ENCODE results near the gene REPS1.

Gene REPS1, protein sequence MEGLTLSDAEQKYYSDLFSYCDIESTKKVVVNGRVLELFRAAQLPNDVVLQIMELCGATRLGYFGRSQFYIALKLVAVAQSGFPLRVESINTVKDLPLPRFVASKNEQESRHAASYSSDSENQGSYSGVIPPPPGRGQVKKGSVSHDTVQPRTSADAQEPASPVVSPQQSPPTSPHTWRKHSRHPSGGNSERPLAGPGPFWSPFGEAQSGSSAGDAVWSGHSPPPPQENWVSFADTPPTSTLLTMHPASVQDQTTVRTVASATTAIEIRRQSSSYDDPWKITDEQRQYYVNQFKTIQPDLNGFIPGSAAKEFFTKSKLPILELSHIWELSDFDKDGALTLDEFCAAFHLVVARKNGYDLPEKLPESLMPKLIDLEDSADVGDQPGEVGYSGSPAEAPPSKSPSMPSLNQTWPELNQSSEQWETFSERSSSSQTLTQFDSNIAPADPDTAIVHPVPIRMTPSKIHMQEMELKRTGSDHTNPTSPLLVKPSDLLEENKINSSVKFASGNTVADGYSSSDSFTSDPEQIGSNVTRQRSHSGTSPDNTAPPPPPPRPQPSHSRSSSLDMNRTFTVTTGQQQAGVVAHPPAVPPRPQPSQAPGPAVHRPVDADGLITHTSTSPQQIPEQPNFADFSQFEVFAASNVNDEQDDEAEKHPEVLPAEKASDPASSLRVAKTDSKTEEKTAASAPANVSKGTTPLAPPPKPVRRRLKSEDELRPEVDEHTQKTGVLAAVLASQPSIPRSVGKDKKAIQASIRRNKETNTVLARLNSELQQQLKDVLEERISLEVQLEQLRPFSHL

DNA sequence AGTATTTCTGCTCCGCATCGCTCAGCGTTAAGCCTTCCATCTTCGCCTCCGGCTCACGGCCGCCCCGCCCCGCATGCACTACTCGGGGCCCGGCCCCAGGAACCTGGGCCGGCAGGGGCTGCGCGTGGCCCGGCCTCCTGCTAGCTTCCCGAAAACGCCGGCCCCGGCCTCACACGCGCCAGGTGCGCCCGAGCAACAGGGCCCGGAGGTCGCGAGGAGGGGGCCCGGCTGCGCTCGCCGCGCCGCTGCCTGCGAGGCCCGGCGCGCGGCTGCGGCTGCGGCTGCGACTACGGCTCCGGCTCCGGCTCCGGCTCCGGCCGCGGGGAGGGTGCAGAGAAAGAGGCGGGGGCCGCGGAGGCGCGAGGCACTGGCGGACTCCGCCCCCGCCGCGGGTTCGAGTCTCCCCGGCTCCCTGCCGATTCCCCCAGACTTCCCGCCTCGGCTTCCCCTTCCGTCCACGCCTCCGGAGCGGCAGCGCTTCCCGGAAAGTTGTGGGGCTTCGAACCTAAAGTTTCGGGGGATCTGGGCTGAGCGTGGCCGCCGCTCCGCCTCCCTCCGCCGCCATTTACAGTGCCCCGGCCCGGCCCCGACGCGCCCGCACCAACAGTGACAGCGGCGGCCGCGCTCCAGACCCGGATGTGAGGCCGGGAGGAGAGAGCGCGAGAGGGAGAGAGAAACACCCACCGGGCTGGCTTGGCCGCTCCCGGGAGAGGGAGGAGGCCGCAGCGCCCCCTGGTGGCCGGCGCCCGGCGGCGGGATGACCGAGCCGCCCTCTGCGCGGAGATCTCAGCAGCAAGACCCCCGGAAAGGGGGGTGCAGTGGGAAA, at the start of gene REPS1:
Gene REPS1, minus strand, starts transcription at position 611 of the 826 bp plus-strand sequence. Its CDS starts 571 bp downstream, at position 40.
- TF ChIP-seq, protein P1, sequence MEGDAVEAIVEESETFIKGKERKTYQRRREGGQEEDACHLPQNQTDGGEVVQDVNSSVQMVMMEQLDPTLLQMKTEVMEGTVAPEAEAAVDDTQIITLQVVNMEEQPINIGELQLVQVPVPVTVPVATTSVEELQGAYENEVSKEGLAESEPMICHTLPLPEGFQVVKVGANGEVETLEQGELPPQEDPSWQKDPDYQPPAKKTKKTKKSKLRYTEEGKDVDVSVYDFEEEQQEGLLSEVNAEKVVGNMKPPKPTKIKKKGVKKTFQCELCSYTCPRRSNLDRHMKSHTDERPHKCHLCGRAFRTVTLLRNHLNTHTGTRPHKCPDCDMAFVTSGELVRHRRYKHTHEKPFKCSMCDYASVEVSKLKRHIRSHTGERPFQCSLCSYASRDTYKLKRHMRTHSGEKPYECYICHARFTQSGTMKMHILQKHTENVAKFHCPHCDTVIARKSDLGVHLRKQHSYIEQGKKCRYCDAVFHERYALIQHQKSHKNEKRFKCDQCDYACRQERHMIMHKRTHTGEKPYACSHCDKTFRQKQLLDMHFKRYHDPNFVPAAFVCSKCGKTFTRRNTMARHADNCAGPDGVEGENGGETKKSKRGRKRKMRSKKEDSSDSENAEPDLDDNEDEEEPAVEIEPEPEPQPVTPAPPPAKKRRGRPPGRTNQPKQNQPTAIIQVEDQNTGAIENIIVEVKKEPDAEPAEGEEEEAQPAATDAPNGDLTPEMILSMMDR (conservative IDR thresholded peaks at IDR 0.05; ENCODE audit: low read depth) = peak; percentile 92
- ChIA-PET POLR2A (ENCODE audit: low non-redundant PET) (no interaction called here), CTCF (interaction anchor here (0.6 to 0.7 kb wide), 2 partner anchors 25 to 34 kb away, joined by 3 read pairs; no protein-coding TSS in a partner anchor)
- peak within 1 kb of the TSS; percentile 71 for H3K27ac ChIP-seq
- peak; percentile 90 for DNase-seq (ENCODE audit: low spot score)

- ChIA-PET CTCF (interaction anchor here (0.6 kb wide), 1 partner anchor 166 kb away, joined by 4 read pairs; no protein-coding TSS in a partner anchor), POLR2A (ENCODE audit: low non-redundant PET) (no interaction called here)
- no peak overlapping the region for H3K27ac ChIP-seq
- TF ChIP-seq, protein P1 (conservative IDR thresholded peaks at IDR 0.05; ENCODE audit: low read depth) = no peak
- DNase-seq (ENCODE audit: low spot score) = no peak
Measured at GRCh38 chr6:139037490-139037889, 49.4 kb upstream of the REPS1 start.

DNA sequence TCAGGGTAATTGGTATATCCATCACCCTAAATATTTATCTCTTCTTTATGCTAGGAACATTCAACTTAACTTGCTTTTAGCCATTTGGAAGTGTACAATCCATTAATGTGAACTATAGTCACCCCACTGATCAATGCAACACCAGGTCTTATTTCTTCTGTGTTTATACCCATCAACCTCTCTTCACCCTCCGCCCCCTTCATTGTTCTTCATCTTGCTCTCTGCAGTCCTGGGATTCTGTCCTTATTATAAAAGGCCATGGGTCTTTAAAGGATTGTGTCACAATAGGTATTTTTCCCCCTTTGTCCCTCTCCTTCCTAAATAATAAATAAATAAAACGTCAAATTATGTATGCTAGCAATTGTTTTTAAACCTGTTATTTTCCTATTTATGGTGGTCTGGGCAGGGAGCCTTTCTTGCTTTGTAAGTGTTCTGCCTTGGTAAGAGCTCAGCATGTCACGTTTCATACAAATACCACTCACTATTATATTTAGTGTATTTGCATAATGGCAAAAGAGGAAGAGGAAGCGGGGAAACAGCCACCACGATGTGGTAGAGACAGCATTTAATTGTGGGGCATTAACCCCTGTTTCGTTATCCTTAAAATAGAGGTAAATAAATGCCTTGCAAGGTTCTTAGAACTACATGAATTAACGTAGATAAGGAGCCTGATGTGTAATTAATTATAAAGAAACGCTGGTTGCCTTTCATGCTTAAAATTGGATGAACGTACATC, 42.3 kb upstream of the REPS1 start:
- no peak overlapping the region for H3K27ac ChIP-seq
- no peak for DNase-seq (ENCODE audit: low spot score)
- TF ChIP-seq, protein P1 (conservative IDR thresholded peaks at IDR 0.05; ENCODE audit: low read depth) = no peak
- CTCF ChIA-PET = interaction anchor here (1.1 kb wide), 1 partner anchor 102 kb away, joined by 5 read pairs; no protein-coding TSS in a partner anchor
- POLR2A ChIA-PET (ENCODE audit: low non-redundant PET) = no interaction called here

DNA sequence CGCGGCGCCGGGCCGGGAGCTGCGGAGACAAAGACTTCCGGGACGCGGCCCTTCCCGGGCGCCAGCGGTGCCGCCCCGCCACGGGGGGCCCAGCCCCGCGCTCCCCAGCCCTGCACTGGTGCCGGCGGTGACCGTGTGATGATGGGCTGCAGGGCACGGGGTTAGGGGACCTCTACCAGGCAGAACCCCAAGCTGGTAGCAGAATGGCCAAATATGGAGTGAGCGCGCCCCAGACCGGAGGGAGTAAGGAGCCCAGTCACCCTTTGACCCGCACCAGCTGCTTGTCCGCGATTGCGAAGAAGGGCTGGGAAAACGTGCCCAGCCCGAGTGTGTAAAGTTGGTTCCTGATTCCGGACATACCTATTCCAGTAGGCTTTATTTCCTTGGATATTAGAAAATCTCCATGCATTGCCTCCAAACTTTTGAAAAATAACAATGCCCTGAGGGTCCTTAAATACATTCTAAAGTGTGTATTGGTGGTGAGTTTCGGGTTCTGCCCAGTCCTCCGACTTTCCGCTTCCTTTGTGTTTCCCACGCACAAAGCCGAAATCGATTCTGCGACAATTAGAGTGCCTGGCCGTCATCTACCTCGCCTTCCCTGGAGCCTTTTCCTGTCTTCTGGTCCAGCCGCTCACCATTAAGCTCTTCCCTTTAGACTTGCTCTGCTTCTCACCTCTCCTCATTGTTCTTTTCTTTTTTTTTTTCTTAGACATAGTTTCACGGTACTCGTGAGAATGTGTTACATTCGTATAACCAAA, 41.6 kb upstream of the REPS1 start:
- ChIA-PET CTCF (interaction anchor here (0.6 to 1.1 kb wide), 2 partner anchors 103 to 129 kb away, joined by 3 to 5 read pairs; no protein-coding TSS in a partner anchor), POLR2A (ENCODE audit: low non-redundant PET) (no interaction called here)
- peak; percentile 30 for DNase-seq (ENCODE audit: low spot score)
- peak overlapping the region; percentile 62 for H3K27ac ChIP-seq
- TF ChIP-seq, protein P1 (conservative IDR thresholded peaks at IDR 0.05; ENCODE audit: low read depth) = no peak

- CTCF ChIA-PET = no interaction called here
Measured at GRCh38 chr6:139028658-139029469, 40.8 kb upstream of the REPS1 start, which contains the start of gene ABRACL. TSS of gene ABRACL (plus strand) at chr6:139028745. CDS start at chr6:139034161, 5,416 bp downstream.

More at GRCh38 chr6:139028658-139029469, 40.8 kb upstream of the REPS1 start, which contains the start of gene ABRACL:
- POLR2A ChIA-PET (ENCODE audit: low non-redundant PET) = no interaction called here
- DNase-seq (ENCODE audit: low spot score) = peak; percentile 48
- H3K27ac ChIP-seq = peak within 1 kb of the TSS; percentile 62
- TF ChIP-seq, protein P1 (conservative IDR thresholded peaks at IDR 0.05; ENCODE audit: low read depth) = no peak
